DOHH2 (cell line): ENCODE measurements around the gene SPATA6.
"Not testable (repeated sequence)": the region's sequence is repeated elsewhere in the genome, so short reads cannot be mapped to it uniquely, and the experiment has no call there.

Source experiments
- CTCF ChIP-seq: fragments of 200-600 bp; sonication (generic); IDR thresholded peaks from one replicate; pipeline ENCODE4 v1.5.1; 2014; ENCODE audit warnings: antibody characterized with exemption, mild to moderate bottlenecking, low read depth, low read length; ENCODE audit not compliant: poor library complexity, severe bottlenecking
- EZH2phosphoT487 ChIP-seq: fragments of 200-600 bp; sonication (generic); IDR thresholded peaks from 2 replicates; pipeline ENCODE4 v1.6.1; 2017; ENCODE audit warnings: borderline replicate concordance, mild to moderate bottlenecking, antibody characterized with exemption, low read length, moderate library complexity, mixed read lengths

- TF ChIP-seq CTCF, EZH2phosphoT487: not testable (repeated sequence)
These were observed 27.8 kb downstream of the SPATA6 start for GRCh38 chr1:48444186-48444585.
